Stimulated activated CD4-positive, alpha-beta T cell treated with anti-CD3 and anti-CD28 coated beads, Interleukin-12 subunit alpha, Interleukin-12 subunit beta, amount 100 ng/mL, for 24 hours (primary cell): ENCODE measurements around the gene TNPO3.

Experiments
- DNase-seq, 2 experiments: peaks; one replicate each; pipeline ENCODE4 v3.0.0-alpha.2; 2020; ENCODE audit warnings: low read depth in 2 of 2

TNPO3 gene

DNA sequence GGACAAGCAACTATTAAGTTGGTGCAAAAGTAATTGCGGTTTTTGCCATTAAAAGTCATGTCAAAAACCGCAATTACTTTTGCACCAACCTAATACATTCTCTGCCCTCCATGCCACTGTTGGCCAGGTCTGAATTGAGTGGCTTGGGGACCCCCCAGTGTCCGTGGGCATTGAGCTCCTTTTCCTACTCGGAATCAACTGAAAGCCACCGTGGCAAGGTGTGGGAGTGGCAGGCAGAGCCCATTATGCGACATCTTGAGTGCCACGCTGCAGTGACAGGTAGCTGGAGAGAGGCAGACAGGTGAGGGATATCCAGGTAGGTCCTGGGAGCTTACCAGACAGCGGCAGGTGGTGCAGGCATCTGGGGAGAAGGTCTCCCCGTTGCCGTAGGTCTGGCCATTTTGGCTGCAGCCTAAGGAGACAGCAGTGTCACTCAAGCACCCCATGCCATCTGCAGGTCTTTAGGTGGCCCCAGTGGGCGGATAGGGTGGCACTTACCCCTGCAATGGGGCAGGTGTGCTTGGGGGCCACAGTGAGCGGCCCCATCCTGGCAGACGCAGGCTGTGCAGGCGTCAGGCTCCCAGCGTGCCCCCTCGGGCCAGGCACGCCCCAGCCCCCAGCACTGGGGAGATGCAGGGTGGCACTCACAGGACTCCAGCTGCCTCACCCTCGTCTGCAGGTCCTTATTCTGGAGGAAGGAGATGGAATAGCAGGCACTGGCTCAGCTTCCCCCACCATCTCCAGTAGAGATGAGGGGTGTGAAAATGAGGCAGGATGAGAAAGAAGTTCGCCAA, 147.9 kb downstream of the TNPO3 start:
- no peak for DNase-seq

GRCh38 chr7:128906001-128906765, 148.7 kb downstream of the TNPO3 start:
- DNase-seq = no peak

GRCh38 chr7:128904381-128905197, 150.3 kb downstream of the TNPO3 start:
- DNase-seq = no peak
